HuH-7 (cell line): Measurements from ENCODE around the gene ANKRD33B.

ENCODE experiments used
- DNase-seq: peaks from one replicate; pipeline ENCODE4 v3.0.0; 2011; ENCODE audit warnings: low spot score

The ANKRD33B gene

GRCh38 chr5:10700516-10700915, 136.6 kb downstream of the ANKRD33B start:
- no peak for DNase-seq

- peak; percentile 47 for DNase-seq
Observed at GRCh38 chr5:10701567-10702039, 137.7 kb downstream of the ANKRD33B start.

- no peak for DNase-seq
Observed at GRCh38 chr5:10702040-10702629, 138.3 kb downstream of the ANKRD33B start.

DNA sequence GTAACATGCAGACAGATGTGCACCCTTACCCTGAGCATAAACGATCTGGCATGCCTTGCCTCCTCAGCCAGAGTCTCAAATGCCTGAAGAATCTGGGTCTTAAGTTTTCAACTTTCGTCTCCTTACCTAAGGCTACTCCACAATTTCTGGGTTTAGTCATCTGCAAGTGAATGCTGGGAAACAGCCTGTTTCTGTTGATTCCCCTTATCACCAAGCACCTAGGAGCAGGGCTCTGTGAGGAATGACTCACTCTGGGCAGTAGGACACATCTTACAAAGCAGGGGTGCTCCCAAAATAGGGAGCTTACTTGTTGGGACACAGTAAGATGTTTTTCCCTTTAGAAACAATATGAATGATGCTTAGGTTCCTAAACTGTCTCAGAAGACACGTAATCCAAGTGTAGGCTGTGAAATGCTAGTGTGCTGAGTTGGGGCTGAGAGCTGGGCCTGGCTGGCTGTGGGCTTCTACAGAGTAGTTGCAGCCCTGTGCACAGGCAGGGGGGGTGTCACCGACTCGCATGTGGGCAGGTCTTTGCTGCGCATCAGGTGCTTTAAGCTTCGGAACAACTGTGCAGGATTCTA, 139.1 kb downstream of the ANKRD33B start:
- DNase-seq: no peak

GRCh38 chr5:10703676-10704075, 139.8 kb downstream of the ANKRD33B start:
- DNase-seq: no peak

GRCh38 chr5:10704949-10705621, 141.2 kb downstream of the ANKRD33B start:
- DNase-seq: no peak

DNA sequence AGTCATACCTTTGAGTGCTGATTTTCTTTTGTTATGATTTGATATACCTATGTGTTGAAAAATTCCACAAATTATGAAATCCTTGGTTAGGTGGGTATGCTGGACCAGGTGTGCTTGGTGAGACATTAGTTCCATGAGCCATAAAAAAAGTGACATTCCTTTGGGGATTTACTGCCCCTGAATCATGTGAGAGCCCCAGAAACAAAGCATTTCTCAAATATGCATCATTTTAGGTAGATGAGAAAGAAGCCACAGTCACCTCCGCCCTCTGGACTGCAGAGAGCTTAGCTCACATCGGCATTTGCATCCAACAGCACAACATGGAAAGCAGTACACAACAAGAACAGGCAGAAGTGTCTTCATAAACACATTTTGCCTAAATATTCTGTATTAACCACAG, 141.9 kb downstream of the ANKRD33B start:
- DNase-seq: no peak

DNA sequence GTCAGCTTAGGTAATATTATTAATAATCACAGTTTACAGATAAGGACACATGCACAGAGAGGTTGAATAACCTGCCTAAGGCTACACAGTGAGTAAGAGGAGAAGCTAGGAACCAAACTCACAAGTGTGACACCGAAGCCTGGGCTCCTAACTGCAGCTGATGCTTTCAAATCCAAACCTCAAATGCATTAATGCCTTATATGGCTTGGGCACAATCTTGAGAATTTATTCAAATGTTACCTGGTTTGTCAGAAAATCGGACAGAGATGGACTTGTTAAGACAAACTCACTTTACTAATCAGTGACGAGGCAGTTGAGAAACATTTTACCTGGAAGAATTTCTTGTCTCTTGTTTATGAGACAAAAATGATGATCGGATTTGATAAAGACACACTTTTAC, 142.5 kb downstream of the ANKRD33B start:
- no peak for DNase-seq
